ENCODE measurements around the gene GOLGA6L10.
A peak's percentile ranks its signal among the peaks of the same experiment; 100 is the strongest.
"Not testable (repeated sequence)": the region's sequence is repeated elsewhere in the genome, so short reads cannot be mapped to it uniquely, and the experiment has no call there.

GOLGA6L10 gene

GRCh38 chr15:82327372-82327771, 21.9 kb downstream of the GOLGA6L10 start:
- H3K4me3 ChIP-seq; H3K36me3 ChIP-seq; H3K4me1 ChIP-seq; H3K27me3 ChIP-seq; H3K9me3 ChIP-seq; H3K27ac ChIP-seq; intact Hi-C loops (cut with DNase I; ENCODE audit: low total_unique reads): not testable (repeated sequence)
- peak in 1 of 2 donors; percentile 33 for DNase-seq

DNA sequence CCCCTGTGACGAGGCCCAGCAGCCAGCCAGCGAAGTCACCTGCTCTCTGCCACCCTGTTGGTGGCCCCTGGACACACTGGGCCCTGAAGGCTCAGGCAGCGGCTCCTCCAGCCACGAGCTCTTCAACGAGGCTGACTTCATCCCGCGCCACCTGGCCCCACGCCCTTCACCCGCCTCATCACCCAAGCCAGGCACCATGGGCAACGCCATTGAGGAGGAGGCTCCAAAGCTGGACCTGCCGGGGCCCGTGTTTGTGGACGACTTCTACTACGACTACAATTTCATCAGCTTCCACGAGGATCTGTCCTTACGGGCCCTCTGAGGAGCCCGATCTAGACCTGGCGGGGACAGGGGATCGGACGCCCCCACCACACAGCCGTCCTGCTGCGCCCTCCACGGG, 22.4 kb downstream of the GOLGA6L10 start:
- H3K27me3 ChIP-seq; H3K27ac ChIP-seq; H3K4me1 ChIP-seq; H3K36me3 ChIP-seq; intact Hi-C loops (cut with DNase I; ENCODE audit: low total_unique reads); H3K4me3 ChIP-seq; H3K9me3 ChIP-seq: not testable (repeated sequence)
- DNase-seq = peak in 1 of 2 donors; percentile 63

GRCh38 chr15:82325646-82326045, 23.6 kb downstream of the GOLGA6L10 start:
- DNase-seq = peak in 1 of 2 donors; percentile 58

DNA sequence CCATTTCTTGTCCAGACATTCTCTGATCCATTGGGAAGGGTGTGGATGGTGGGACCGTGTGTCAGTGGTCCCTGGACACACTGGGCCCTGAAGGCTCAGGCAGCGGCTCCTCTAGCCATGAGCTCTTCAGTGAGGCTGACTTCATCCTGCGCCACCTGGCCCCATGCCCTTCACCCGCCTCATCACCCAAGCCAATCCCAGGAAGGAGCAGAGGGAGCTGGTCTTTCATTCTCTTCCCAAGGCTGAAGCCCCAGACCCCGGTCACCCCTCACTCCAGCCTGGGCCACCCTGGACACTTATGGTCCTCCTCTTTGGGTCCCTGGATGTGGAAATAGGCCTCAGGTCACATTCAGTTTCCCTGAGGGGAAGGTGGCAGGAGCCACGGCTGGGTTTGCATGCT, 24.4 kb downstream of the GOLGA6L10 start:
- H3K27me3 ChIP-seq; H3K36me3 ChIP-seq; H3K4me3 ChIP-seq; H3K9me3 ChIP-seq; intact Hi-C loops (cut with DNase I; ENCODE audit: low total_unique reads); H3K27ac ChIP-seq; H3K4me1 ChIP-seq: not testable (repeated sequence)
- DNase-seq = peak in 1 of 2 donors; percentile 45

More at GRCh38 chr15:82325646-82326045, 23.6 kb downstream of the GOLGA6L10 start:
- H3K27me3 ChIP-seq; H3K4me3 ChIP-seq; H3K27ac ChIP-seq; intact Hi-C loops (cut with DNase I; ENCODE audit: low total_unique reads); H3K36me3 ChIP-seq; H3K9me3 ChIP-seq; H3K4me1 ChIP-seq: not testable (repeated sequence)

DNA sequence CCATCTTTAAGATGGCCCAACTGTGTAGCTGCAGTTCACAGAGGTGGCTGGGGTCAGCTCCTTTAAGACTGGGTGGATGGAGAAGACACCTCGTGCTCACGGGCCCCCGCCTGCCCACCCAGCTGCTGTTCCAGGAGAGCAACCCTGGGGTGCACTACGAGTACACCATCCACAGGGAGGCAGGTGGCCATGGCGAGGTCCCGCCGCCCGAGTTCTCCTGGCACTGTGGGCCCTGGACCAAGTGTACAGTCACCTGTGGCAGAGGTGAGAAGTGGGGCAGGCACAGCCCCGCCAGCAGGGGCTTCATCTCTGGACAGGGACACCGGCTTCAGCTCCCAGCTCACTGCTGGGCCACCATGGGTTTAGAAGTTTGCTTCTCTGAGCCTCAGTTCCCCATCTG, 26.8 kb downstream of the GOLGA6L10 start:
- H3K27me3 ChIP-seq; H3K9me3 ChIP-seq; intact Hi-C loops (cut with DNase I; ENCODE audit: low total_unique reads); H3K36me3 ChIP-seq; H3K27ac ChIP-seq; H3K4me3 ChIP-seq; DNase-seq; H3K4me1 ChIP-seq: not testable (repeated sequence)

- H3K27ac ChIP-seq, DNase-seq: not testable (repeated sequence)
These were observed 28.4 kb downstream of the GOLGA6L10 start for GRCh38 chr15:82320861-82321260.

DNA sequence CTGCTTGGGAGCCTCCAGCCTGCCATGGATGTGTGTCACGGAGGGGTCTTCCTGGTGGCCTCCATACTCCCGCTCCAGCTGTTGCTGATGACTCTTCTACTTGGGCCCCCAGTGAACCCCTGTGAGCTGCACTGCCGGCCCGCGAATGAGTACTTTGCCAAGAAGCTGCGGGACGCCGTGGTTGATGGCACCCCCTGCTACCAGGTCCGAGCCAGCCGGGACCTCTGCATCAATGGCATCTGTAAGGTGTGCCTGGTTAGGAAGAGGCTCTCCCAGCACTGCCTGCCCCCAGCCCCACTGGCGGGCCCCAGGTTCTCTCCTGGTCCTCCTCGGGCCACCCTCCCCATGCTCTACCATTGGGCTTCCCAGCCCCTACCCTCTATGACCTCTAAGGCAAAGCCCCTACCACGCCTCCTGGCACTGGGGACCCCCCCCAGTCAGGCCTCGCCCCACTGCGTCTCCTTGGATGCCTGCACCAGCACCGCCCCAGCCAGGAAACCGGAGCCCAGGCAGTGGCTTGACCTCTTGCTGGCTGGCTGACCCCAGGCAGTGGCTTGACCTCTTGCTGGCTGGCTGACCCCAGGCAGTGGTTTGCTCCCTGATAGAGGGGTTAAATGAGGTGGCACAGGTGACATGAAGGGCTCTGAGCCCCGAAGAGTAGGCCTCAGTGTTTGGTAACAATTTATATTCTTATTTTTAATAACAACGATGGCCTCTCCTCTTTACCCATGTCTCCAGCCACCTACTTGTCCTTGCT, 29.6 kb downstream of the GOLGA6L10 start:
- H3K4me3 ChIP-seq; H3K36me3 ChIP-seq; H3K4me1 ChIP-seq; intact Hi-C loops (cut with DNase I; ENCODE audit: low total_unique reads); H3K27me3 ChIP-seq; H3K9me3 ChIP-seq; H3K27ac ChIP-seq: not testable (repeated sequence)
- DNase-seq = peak in 1 of 2 donors; percentile 43

More at GRCh38 chr15:82320861-82321260, 28.4 kb downstream of the GOLGA6L10 start:
- H3K4me1 ChIP-seq; H3K27me3 ChIP-seq; H3K36me3 ChIP-seq; H3K4me3 ChIP-seq; H3K9me3 ChIP-seq; intact Hi-C loops (cut with DNase I; ENCODE audit: low total_unique reads): not testable (repeated sequence)

GRCh38 chr15:82318281-82318680, 31.0 kb downstream of the GOLGA6L10 start:
- H3K27me3 ChIP-seq; H3K9me3 ChIP-seq; intact Hi-C loops (cut with DNase I; ENCODE audit: low total_unique reads); H3K4me1 ChIP-seq; H3K4me3 ChIP-seq; H3K27ac ChIP-seq; H3K36me3 ChIP-seq: not testable (repeated sequence)
- peak in 1 of 2 donors; percentile 34 for DNase-seq

DNA sequence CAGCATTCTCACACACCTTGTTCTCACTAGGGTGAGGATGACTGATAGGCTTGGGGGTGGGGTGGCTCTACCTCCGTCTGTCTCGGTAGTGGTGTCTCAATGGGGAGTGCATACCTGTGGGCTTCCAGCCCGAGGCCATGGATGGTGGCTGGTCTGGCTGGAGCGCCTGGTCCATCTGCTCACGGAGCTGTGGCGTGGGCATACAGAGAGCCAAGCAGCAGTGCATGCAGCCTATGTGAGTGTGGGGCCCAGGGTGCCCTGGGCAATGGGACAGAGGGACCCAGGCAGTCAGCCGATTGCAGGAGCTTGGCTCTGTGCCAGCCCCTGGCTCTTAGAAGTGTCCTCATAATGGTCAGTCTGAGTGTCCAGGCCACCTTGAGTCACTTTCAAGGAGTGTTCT, 31.8 kb downstream of the GOLGA6L10 start:
- H3K9me3 ChIP-seq; intact Hi-C loops (cut with DNase I; ENCODE audit: low total_unique reads); H3K36me3 ChIP-seq; H3K4me3 ChIP-seq; H3K27me3 ChIP-seq; H3K27ac ChIP-seq; H3K4me1 ChIP-seq: not testable (repeated sequence)
- peak in 1 of 2 donors; percentile 58 for DNase-seq

DNA sequence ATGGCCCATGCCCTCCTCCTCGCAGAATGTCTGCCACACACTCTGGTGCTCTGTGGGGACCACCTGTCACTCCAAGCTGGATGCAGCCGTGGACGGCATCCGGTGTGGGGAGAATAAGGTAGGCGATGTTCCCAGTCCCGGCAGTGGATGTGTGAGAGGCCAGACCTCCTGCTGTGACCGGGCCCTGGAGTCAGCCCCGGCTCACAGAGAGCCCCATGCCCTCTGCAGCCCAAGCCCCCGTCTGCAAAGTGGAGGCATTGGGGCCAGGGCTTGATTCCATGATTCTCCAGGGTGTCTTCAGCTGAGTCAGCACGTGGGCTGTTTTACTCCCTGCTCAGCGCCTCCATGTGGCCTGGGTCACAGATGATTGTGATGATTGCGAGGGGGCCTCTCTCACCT, 32.2 kb downstream of the GOLGA6L10 start:
- Histone ChIP-seq H3K27me3 (no peaks in the 10 kb centered on the region), H3K4me1 (no peaks in the 10 kb centered on the region), H3K9me3 (no peaks in the 10 kb centered on the region), H3K27ac (no peak overlapping the region), H3K4me3 (no peak overlapping the region), H3K36me3 (no peaks in the 10 kb centered on the region)
- intact Hi-C loops (cut with DNase I; ENCODE audit: low total_unique reads) = no loop called here
- no peak for TF ChIP-seq CTCF (IDR thresholded peaks at IDR 0.05)
- no peak for DNase-seq

DNA sequence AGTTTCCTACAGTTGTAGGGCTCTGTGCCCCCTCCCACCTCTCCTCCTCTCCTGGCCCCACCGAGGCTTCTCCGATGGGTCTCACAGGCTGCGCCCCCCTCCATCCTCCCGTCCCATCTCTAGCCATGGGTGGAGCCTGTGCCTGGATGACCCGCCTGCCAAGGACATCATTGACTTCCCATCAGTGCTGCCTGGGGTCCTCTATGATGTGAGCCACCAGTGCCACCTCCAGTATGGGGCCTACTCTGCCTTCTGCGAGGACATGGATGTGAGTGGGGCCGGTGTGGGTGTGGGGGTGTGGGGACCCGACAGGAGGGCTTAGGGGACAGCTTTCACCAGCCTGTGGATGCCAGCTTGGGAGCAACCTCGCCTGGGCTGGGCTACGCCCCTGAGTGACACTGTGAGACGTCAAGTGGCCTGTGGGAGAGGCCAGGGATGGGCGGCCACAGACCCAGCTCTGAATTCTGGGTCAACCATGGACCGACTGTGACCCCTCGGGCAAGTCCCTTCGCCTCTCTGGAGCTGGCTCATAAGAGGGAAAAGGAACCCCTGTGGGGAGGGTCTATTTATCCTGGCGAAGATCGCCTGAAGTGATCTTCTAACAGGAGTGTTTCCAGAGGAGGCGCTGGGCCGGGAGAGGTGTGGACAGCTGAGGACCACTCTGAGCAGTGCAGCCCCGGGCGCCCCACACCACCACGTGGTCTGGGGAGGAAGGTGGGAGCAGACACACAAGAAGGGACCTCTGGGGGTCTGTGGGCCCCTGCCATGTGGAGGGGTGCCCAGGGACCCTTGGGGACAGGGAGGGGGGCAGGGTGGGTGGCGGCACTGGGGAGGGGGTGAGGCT, 32.8 kb downstream of the GOLGA6L10 start:
- H3K9me3 ChIP-seq; H3K27ac ChIP-seq; intact Hi-C loops (cut with DNase I; ENCODE audit: low total_unique reads); H3K27me3 ChIP-seq; H3K36me3 ChIP-seq; H3K4me3 ChIP-seq; H3K4me1 ChIP-seq: not testable (repeated sequence)
- peak in 1 of 2 donors; percentile 61 for DNase-seq
